Mucosa of stomach (tissue), 1 donor: Measurements from ENCODE around the gene YWHAQ.
"Not testable (repeated sequence)": the region's sequence is repeated elsewhere in the genome, so short reads cannot be mapped to it uniquely, and the experiment has no call there.

Experiments
- H3K27me3 ChIP-seq: one replicate; pipeline ENCODE4 v1.7.0; 2013; ENCODE audit warnings: mild to moderate bottlenecking, low read length; ENCODE audit not compliant: control insufficient read depth, insufficient read depth
- H3K36me3 ChIP-seq: one replicate; pipeline ENCODE4 v1.7.0; 2013; ENCODE audit warnings: low read length; ENCODE audit not compliant: control insufficient read depth, insufficient read depth
- H3K4me1 ChIP-seq: one replicate; pipeline ENCODE4 v1.7.0; 2013; ENCODE audit warnings: mild to moderate bottlenecking, low read length; ENCODE audit not compliant: control insufficient read depth, insufficient read depth
- H3K4me3 ChIP-seq: one replicate; pipeline ENCODE4 v1.7.0; 2013; ENCODE audit warnings: low read length
- H3K9ac ChIP-seq: one replicate; pipeline ENCODE4 v1.7.0; 2013; ENCODE audit warnings: mild to moderate bottlenecking, low read length, moderate library complexity
- H3K9me3 ChIP-seq: one replicate; pipeline ENCODE4 v1.7.0; 2013; ENCODE audit warnings: mild to moderate bottlenecking, low read length, moderate library complexity; ENCODE audit not compliant: control insufficient read depth
- donor health status: Pancreatic carcinoma.

Gene YWHAQ

DNA sequence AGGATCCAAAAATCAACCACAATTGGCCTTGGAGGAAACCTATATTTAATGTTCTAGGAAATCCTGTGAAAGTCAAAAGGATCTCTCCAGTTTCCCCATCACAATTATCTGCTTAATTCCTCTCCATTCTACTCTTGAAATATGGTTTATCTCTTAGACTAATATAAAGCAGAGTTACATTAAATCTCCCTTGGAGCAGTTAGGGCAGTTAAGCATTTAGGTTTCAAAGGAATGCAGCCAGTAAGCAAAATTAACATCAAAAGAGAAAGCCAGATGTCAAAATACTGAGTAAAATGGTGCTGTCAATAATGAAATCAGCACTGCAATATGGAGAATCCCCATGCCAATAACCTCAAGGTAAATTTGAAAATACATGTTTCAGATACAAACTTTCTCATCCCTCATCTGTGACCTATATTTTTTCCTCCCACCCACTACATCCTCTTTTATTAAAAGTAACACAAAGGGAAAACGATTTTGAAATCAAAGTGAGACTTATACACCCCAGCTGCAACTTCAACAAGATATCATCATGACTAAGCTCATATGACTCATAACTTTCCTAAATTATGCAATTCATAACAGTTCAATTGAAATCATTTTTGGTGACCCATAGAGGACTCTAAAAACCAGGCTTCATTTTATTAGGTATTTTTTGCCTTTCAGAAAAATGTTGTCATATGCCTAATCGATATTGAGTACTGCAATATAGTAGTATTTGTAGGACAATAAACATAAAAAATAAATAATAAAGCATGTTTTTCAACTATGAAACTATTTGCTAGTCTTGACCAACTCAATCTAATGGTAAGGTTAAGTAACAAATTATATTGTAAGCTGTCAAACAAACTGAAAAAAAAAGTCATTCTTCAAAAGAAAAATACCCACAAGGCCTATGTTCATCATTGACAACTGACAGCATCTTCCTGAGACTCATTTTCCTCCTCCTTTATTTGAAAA, 78.3 kb downstream of the YWHAQ start:
- Histone ChIP-seq H3K36me3 (no peaks in the 10 kb centered on the region), H3K9me3 (no peaks in the 10 kb centered on the region), H3K9ac (no peak overlapping the region), H3K4me3 (no peak overlapping the region), H3K27me3 (no peaks in the 10 kb centered on the region), H3K4me1 (peaks cover 6% of the 10 kb centered on the region)

DNA sequence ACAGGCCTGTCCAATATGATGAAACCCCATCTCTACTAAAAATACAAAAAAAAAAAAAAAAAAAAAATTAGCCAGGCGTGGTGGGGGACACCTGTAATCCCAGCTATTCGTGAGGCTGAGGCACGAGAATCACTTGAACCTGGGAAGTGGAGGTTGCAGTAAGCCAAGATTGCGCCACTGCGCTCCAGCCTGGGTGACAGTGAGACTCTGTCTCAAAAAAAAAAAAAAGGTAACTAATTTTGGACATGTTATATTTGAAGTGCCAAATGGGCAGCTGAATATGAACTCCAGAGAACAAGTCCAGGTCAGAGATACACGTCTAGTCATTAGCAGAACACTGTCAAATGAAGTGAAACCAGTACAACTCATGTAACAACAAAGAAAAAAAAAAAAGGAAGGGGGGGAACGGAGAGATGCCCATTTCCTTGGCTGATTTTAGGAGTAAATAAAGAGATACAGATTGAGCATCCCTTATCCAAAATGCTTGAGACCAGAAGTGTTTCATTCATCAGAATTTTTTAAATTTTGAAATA, 79.9 kb downstream of the YWHAQ start:
- H3K4me3 ChIP-seq, H3K9me3 ChIP-seq, H3K9ac ChIP-seq, H3K36me3 ChIP-seq, H3K27me3 ChIP-seq, H3K4me1 ChIP-seq: not testable (repeated sequence)

DNA sequence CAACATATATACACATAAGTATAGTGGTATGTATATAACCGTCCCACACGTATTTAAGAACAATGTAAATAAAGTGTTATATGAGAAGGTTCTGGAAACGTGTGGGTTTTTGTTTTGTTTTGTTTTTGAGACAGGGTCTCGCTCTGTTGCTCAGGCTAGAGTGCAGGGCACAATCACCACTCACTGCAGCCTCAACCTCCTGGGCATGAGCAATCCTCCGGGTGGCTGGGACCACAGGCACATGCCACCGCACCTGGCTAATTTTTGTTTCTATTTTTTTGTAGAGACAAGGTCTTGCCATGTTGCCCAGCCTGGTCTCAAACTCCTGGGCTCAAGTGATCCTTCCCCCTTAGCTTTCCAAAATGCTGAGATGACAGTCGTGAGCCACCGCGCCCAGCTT, 81.4 kb downstream of the YWHAQ start:
- no peaks in the 10 kb centered on the region for H3K9me3 ChIP-seq
- H3K36me3 ChIP-seq, result no peaks in the 10 kb centered on the region
- no peak overlapping the region for H3K9ac ChIP-seq
- H3K27me3 ChIP-seq, result no peaks in the 10 kb centered on the region
- H3K4me1 ChIP-seq, result peaks cover 6% of the 10 kb centered on the region
- no peak overlapping the region for H3K4me3 ChIP-seq

DNA sequence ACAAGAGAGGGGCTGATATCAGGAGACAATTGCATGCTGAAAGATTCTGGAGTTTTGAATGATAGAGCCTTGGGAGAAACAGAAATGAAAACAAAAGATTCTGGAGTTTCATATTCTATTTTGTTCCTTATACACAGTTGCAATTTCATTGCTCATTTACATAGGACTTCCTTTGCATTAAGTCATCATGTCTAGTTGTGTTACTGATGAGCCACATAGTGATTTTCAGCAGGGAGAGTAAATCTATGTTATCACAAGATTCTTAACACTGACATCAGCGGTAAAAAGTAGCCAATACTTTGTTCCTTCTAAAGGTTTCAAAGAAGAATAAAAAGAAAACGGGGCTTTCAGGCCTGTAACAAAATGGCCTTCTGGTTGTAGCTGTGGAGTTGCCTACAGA, 82.3 kb downstream of the YWHAQ start:
- no peaks in the 10 kb centered on the region for H3K36me3 ChIP-seq

DNA sequence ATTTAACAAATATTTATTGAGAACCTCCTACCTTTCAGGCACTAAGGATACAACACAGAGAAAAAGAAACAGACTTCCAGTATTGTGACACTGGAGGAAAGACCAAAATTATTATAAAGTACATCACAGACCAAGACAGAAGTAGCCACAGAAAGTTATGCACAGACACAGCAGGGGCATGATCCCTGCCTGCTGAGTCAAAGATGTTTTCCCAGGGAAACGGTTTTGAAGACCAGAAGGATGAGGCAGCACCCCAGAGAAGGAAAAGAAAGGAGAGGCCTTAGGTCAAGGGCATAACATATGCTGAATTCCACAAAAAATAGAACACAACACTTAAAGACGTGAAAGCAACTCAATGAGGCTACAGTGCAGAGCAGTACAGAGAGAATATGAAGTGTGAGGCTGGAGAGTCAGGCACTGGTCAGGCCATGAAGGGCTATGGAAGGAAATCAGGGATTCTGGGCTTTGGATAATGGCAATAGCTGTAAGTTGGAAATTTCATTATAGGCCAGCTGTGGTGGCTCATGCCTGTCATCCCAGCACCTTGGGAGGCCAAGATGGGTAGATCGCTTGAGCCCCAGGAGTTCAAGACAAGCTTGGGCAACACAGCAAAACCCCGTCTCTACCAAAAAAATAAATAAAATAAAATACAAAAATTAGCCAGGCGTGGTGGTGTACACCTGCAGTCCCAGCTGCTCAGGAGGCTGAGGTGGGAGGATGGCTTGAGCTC, 83.4 kb downstream of the YWHAQ start:
- H3K9me3 ChIP-seq, result no peaks in the 10 kb centered on the region
- H3K4me1 ChIP-seq, result no peaks in the 10 kb centered on the region
- no peaks in the 10 kb centered on the region for H3K27me3 ChIP-seq
- no peak overlapping the region for H3K9ac ChIP-seq
- H3K36me3 ChIP-seq, result no peaks in the 10 kb centered on the region
- no peak overlapping the region for H3K4me3 ChIP-seq

More for the DNA sequence above, 82.3 kb downstream of the YWHAQ start:
- no peaks in the 10 kb centered on the region for H3K27me3 ChIP-seq
- H3K4me3 ChIP-seq, result no peak overlapping the region
- no peak overlapping the region for H3K9ac ChIP-seq
- H3K9me3 ChIP-seq, result no peaks in the 10 kb centered on the region
- H3K4me1 ChIP-seq, result peaks cover 6% of the 10 kb centered on the region

DNA sequence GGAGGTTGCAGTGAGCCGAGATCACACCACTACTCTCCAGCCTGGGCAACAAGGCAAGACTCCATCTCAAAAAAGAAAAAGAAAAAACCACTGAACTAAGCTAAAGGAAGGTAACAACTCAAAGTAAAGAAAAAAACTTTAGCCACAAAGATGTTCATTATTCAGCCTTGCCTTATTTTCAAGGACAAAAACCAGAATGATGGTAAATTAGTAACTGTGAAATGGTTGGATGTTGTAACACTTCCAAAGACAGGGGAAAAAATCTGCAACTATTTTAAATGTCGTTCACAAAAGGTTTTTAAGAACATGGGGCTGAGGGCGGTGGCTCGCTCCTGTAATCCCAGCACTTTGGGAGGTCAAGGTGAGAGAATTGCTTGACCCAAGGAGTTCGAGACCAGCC, 85.3 kb downstream of the YWHAQ start:
- Histone ChIP-seq H3K4me1 (no peaks in the 10 kb centered on the region), H3K27me3 (no peaks in the 10 kb centered on the region), H3K36me3 (no peaks in the 10 kb centered on the region), H3K9ac (no peak overlapping the region), H3K9me3 (no peaks in the 10 kb centered on the region), H3K4me3 (no peak overlapping the region)

DNA sequence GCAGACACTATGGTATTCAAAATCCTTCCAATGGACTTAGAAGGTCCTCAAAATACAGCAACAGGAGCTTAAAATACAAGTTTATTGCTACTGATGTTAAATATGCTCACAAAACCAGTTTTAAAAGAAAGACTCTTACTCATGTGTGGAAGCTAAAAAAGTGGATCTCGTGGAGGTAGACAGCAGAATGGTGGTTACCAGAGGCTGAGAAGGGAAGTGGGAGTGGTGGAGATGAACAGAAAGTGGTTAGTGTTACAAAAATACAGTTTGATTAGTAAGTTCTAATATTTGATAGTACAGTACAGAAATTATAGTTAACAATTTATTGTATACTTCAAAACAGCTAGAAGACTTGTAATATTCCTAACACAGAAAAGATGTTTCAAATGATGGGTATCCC, 87.2 kb downstream of the YWHAQ start:
- Histone ChIP-seq H3K9ac (no peak overlapping the region), H3K36me3 (no peaks in the 10 kb centered on the region), H3K4me1 (no peaks in the 10 kb centered on the region), H3K27me3 (no peaks in the 10 kb centered on the region), H3K9me3 (no peaks in the 10 kb centered on the region), H3K4me3 (no peak overlapping the region)

DNA sequence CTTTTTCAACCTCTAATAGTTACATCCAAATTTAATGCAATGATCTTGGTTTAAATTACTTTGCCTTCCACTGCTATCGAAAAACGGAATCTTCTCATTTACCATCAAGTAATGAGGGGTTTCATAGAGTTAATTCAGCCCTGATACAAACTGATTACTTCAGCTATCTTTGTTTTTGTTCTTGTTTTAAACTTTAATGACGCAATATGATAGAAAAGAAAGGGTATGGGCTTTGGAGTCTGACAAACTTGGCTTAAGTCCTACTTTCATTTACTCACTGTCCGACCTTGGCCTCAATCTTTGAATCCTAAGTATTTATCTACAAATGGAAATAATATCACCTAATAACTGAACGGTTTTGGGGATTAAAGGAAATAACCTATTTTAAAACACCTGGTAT, 91.3 kb downstream of the YWHAQ start:
- Histone ChIP-seq H3K4me1 (no peaks in the 10 kb centered on the region), H3K36me3 (no peaks in the 10 kb centered on the region), H3K4me3 (no peak overlapping the region), H3K9me3 (no peaks in the 10 kb centered on the region), H3K9ac (no peak overlapping the region), H3K27me3 (no peaks in the 10 kb centered on the region)

DNA sequence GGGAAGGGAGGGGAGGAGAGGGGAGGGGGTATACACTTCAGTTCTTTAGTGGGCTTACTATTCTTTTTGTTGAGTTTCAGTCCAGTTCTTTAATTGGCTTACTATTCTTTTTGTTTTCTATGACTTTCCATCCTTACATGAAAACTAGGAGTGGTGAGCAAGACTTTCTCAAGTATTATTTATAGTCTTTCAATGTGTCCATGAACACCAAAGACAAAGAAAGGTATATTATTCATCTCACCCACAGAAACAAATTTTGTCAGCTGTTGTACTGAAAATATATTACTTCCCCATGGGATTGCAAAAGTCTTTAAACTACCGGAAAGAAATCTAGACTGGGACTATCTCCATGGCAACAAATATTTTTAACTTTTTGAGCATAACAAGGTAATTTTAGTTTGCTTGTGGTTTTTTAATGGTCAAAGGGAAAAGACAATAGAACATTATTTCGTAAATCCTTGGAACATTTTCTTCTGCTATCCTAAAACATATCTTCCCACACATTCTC, 92.7 kb downstream of the YWHAQ start:
- no peak overlapping the region for H3K9ac ChIP-seq
- H3K9me3 ChIP-seq, result no peaks in the 10 kb centered on the region
- no peaks in the 10 kb centered on the region for H3K27me3 ChIP-seq
- H3K36me3 ChIP-seq, result no peaks in the 10 kb centered on the region
- H3K4me3 ChIP-seq, result no peak overlapping the region
- no peaks in the 10 kb centered on the region for H3K4me1 ChIP-seq

DNA sequence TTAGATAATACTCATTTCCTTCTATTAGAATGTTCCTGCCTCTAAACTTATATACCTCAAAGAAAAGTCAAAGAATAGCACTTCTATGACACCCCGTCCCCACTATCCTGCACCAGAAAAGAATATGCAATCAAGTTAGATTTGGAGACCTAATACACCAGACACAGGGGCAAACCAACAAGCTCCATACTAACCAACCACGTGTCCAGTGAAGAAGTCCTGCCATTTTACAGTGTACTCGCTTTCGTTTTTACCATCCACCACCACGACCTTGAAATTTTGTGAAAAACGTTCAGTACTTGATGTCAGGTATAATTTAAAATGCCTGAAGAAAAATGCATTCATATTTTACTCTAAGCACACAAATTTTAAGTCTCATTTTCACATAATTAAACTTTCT, 94.3 kb downstream of the YWHAQ start:
- Histone ChIP-seq H3K27me3 (no peaks in the 10 kb centered on the region), H3K4me1 (no peaks in the 10 kb centered on the region), H3K9ac (no peak overlapping the region), H3K9me3 (no peaks in the 10 kb centered on the region), H3K4me3 (no peak overlapping the region), H3K36me3 (no peaks in the 10 kb centered on the region)

DNA sequence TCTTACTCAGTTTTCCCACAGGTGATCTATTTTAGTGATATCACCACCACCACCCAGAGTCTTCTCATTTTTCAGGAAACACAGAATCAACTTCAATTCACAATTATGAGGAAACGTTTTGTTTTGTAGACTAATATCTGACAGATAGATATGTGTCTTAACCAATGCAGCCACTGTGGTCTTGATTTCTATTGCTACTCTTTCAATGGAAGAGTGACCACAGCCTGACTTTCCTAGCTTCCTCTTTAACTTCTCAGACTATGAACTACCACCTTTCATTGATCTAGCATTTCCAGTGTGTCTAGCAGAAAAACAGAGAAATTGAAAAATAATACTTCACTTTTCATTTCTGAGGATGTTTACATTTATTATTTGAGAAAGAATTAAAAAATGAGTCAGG, 95.6 kb downstream of the YWHAQ start:
- no peak overlapping the region for H3K9ac ChIP-seq
- H3K9me3 ChIP-seq, result no peaks in the 10 kb centered on the region
- no peaks in the 10 kb centered on the region for H3K36me3 ChIP-seq
- H3K4me3 ChIP-seq, result no peak overlapping the region
- H3K4me1 ChIP-seq, result no peaks in the 10 kb centered on the region
- H3K27me3 ChIP-seq, result no peaks in the 10 kb centered on the region
